HCT116 (cell line): ENCODE data around the gene VPS45. TPM values are rescaled to one million over a fixed set of nuclear protein-coding genes. Genes with fewer than 3 reads are reported as not detected.

Experiments
- ATAC-seq: fragments of 200-7000 bp; cut with Tn5 transposase; 2 replicates; pipeline ENCODE4 v1.9.1; 2020; ENCODE audit warnings: mild to moderate bottlenecking, moderate library complexity
- BruUV-seq: library from RNA; stranded (reverse); fragments of 400-500 nt; replicated peaks from 2 replicates; lab custom pipeline; 2021; lab: Mats Ljungman, UMichigan
- CTCF ChIA-PET: fragments of 300-600 bp; sonication (Branson Sonifier 250); formaldehyde crosslinking; loops from one replicate; lab custom pipeline; 2021; ENCODE audit warnings: antibody characterized with exemption; lab: Charles Lee
- POLR2A ChIA-PET: fragments of 300-600, 350-600 bp; sonication (Branson Sonifier 250); formaldehyde crosslinking; loops from one replicate; lab custom pipeline; 2021; ENCODE audit warnings: antibody characterized with exemption; lab: Charles Lee
- RAD21 ChIA-PET, 2 experiments: fragments of 300-600 bp; sonication (Branson Sonifier 250); formaldehyde crosslinking; loops; one replicate each; lab custom pipeline; 2023; ENCODE audit warnings: low total read pairs in 2 of 2; ENCODE audit not compliant: uncharacterized antibody in 2 of 2, unreplicated experiment in 2 of 2, low non-redundant PET in 1 of 2; lab: Charles Lee
- DNase-seq: peaks from one replicate; pipeline ENCODE4 v3.0.0-alpha.2; 2010; ENCODE audit warnings: low read depth, low spot score
- H2AFZ ChIP-seq: fragments of 200-600 bp; shearing (Covaris generic), sonication (generic); 2 replicates; pipeline ENCODE4 v1.6.1; 2017; ENCODE audit warnings: low read depth, mixed run types, mixed read lengths, antibody characterized with exemption, low read length; ENCODE audit not compliant: poor library complexity, severe bottlenecking
- H3K27ac ChIP-seq: 2 replicates; pipeline ENCODE4 v1.5.1; 2012; ENCODE audit warnings: low read depth, low read length
- H3K27me3 ChIP-seq: fragments of 200-600 bp; sonication (generic); 2 replicates; pipeline ENCODE4 v1.6.1; 2016; ENCODE audit warnings: mixed run types, low read length, mixed read lengths; ENCODE audit not compliant: insufficient read depth
- H3K36me3 ChIP-seq, 2 experiments: fragments of 200-500 bp in 1 of 2; fragments of 200-600 bp in 1 of 2; sonication (Bioruptor generic) in 1 of 2; sonication (generic) in 1 of 2; 2 replicates each; pipeline versions ENCODE4 v1.5.1 to v1.6.1; 2014 to 2016; ENCODE audit warnings: low read length in 2 of 2, inconsistent platforms in 1 of 2, mixed read lengths in 1 of 2, mixed run types in 1 of 2; ENCODE audit not compliant: insufficient read depth in 2 of 2, control insufficient read depth in 1 of 2
- H3K4me1 ChIP-seq, 2 experiments: fragments of 200-600 bp in 1 of 2; sonication (generic) in 1 of 2; 2 replicates each; pipeline versions ENCODE4 v1.5.1 to v1.6.1; 2012 to 2017; ENCODE audit warnings: low read length in 2 of 2, inconsistent platforms in 1 of 2, mild to moderate bottlenecking in 1 of 2, mixed read lengths in 1 of 2, mixed run types in 1 of 2, moderate library complexity in 1 of 2; ENCODE audit not compliant: insufficient read depth in 2 of 2, control insufficient read depth in 1 of 2
- H3K4me2 ChIP-seq: fragments of 200-600 bp; sonication (generic); 2 replicates; pipeline ENCODE4 v1.6.1; 2017; ENCODE audit warnings: mixed run types, low read length, mixed read lengths
- H3K4me3 ChIP-seq, 2 experiments: fragments of 200-600 bp in 1 of 2; sonication (generic) in 1 of 2; replicated peaks in 1 of 2; 2 replicates each; pipeline ENCODE4 v1.5.1; 2011 to 2016; ENCODE audit warnings: low read length in 2 of 2, control low read depth in 1 of 2, low read depth in 1 of 2, mild to moderate bottlenecking in 1 of 2, mixed read lengths in 1 of 2, mixed run types in 1 of 2
- H3K79me2 ChIP-seq: fragments of 200-600 bp; sonication (generic); 2 replicates; pipeline ENCODE4 v1.6.1; 2017; ENCODE audit warnings: mild to moderate bottlenecking, mixed run types, low read length, moderate library complexity, mixed read lengths; ENCODE audit not compliant: insufficient read depth
- H3K9ac ChIP-seq: fragments of 200-600 bp; sonication (generic); 2 replicates; pipeline ENCODE4 v1.6.1; 2016; ENCODE audit warnings: low read length, mixed read lengths
- H3K9me2 ChIP-seq: fragments of 200-600 bp; sonication (generic), shearing (Covaris generic); 2 replicates; pipeline ENCODE4 v1.6.1; 2017; ENCODE audit warnings: mixed run types, mild to moderate bottlenecking, moderate library complexity; ENCODE audit not compliant: insufficient read depth
- H3K9me3 ChIP-seq, 2 experiments: fragments of 200-500 bp in 1 of 2; fragments of 200-600 bp in 1 of 2; sonication (Bioruptor generic) in 1 of 2; sonication (generic) in 1 of 2; 2 replicates each; pipeline ENCODE4 v1.6.1; 2014 to 2017; ENCODE audit warnings: low read length in 2 of 2, mixed read lengths in 2 of 2, inconsistent platforms in 1 of 2, low read depth in 1 of 2, mild to moderate bottlenecking in 1 of 2, mixed run types in 1 of 2, moderate library complexity in 1 of 2; ENCODE audit not compliant: control insufficient read depth in 1 of 2, insufficient read depth in 1 of 2
- H4K20me1 ChIP-seq: fragments of 200-600 bp; sonication (generic), shearing (Covaris generic); 2 replicates; pipeline ENCODE4 v1.6.1; 2017; ENCODE audit warnings: mixed run types, mild to moderate bottlenecking, moderate library complexity; ENCODE audit not compliant: insufficient read depth
- CTCF ChIP-seq, 3 experiments: fragments of 200-600 bp in 1 of 3; sonication (generic) in 1 of 3; IDR thresholded peaks in 2 of 3; conservative IDR thresholded peaks in 1 of 3; 2 replicates each; pipeline ENCODE4 v1.5.1; 2012 to 2017; ENCODE audit warnings: low read depth in 2 of 3, low read length in 2 of 3, antibody characterized with exemption in 1 of 3, borderline replicate concordance in 1 of 3, control low read depth in 1 of 3, mild to moderate bottlenecking in 1 of 3, mixed read lengths in 1 of 3, mixed run types in 1 of 3, moderate library complexity in 1 of 3; ENCODE audit not compliant: insufficient read depth in 1 of 3
- EGR1 ChIP-seq: IDR thresholded peaks from 2 replicates; pipeline ENCODE4 v1.6.1; 2012; ENCODE audit warnings: low read depth
- EZH2 ChIP-seq: fragments of 200-600 bp; sonication (generic); IDR thresholded peaks from 2 replicates; pipeline ENCODE4 v1.6.1; 2017; ENCODE audit warnings: antibody characterized with exemption, mixed run types
- POLR2AphosphoS5 ChIP-seq: IDR thresholded peaks from 2 replicates; pipeline ENCODE4 v1.6.1; 2011; ENCODE audit warnings: mild to moderate bottlenecking, low read depth, low read length, moderate library complexity
- RAD21 ChIP-seq: IDR thresholded peaks from 2 replicates; pipeline ENCODE4 v1.6.1; 2012; ENCODE audit warnings: low read depth, mild to moderate bottlenecking
- TCF7L2 ChIP-seq: IDR thresholded peaks from 2 replicates; pipeline ENCODE4 v1.7.0; 2011; ENCODE audit warnings: borderline replicate concordance, inconsistent platforms; ENCODE audit not compliant: insufficient read depth, insufficient read length; ENCODE audit errors: extremely low read depth
- YY1 ChIP-seq: IDR thresholded peaks from 2 replicates; pipeline ENCODE4 v1.6.1; 2011; ENCODE audit warnings: low read length, low read depth, moderate library complexity, mild to moderate bottlenecking; ENCODE audit not compliant: insufficient replicate concordance; ENCODE audit errors: extremely low read depth
- ZFX ChIP-seq: fragments of 450-650 bp; IDR thresholded peaks from 2 replicates; pipeline ENCODE4 v1.6.1; 2017
- intact Hi-C: fragments of 100-400 bp; cut with micrococcal nuclease; formaldehyde crosslinking; loops from 2 replicates; pipeline ENCODE4 v1.10.0; 2022
- total RNA-seq: library from RNA; stranded (reverse); gene quantifications from one replicate; pipeline ENCODE4 v1.2.1, GENCODE V29; 2021; ENCODE audit not compliant: unreplicated experiment
- TF ChIP-seq, protein P1 (sequence below): IDR thresholded peaks from 2 replicates; pipeline ENCODE4 v1.6.1; 2012

The VPS45 gene
- total RNA-seq, 1 experiment from 2014 or later: 28.1 TPM

- H3K36me3 ChIP-seq: 0 out of 4 replicates have a peak, but pooled peaks cover 0 to 3% of the 10 kb centered on the region in 2 experiments
- BruUV-seq: no TSS peak
- intact Hi-C loops: no loop called here
Measured at GRCh38 chr1:150109586-150109985, 42.0 kb downstream of the VPS45 start.

More at GRCh38 chr1:150109586-150109985, 42.0 kb downstream of the VPS45 start:
- CTCF ChIA-PET: no interaction called here
- DNase-seq: no peak
- TF ChIP-seq RAD21: no peak
- TF ChIP-seq POLR2AphosphoS5: no peak
- TF ChIP-seq, protein P1, sequence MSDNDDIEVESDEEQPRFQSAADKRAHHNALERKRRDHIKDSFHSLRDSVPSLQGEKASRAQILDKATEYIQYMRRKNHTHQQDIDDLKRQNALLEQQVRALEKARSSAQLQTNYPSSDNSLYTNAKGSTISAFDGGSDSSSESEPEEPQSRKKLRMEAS: no peak
- no peak for TF ChIP-seq EZH2
- no peak for TF ChIP-seq YY1
- TF ChIP-seq ZFX: no peak
- no peak for TF ChIP-seq EGR1
- TF ChIP-seq TCF7L2: no peak
- no peak for TF ChIP-seq CTCF (IDR thresholded peaks at IDR 0.05 in 2 of 3, conservative IDR thresholded peaks at IDR 0.05 in 1 of 3; ENCODE audit: borderline replicate concordance in 1 of 3, insufficient read depth in 1 of 3, low read depth in 2 of 3, low read length in 2 of 3)
- H3K79me2 ChIP-seq: no peaks in the 10 kb centered on the region
- H3K27me3 ChIP-seq: no peaks in the 10 kb centered on the region
- H3K9me2 ChIP-seq: no peaks in the 10 kb centered on the region
- RAD21 ChIA-PET: no interaction called here
- ATAC-seq: no peak
- no peak overlapping the region for H3K4me2 ChIP-seq
- H3K9ac ChIP-seq: no peak overlapping the region
- no peak overlapping the region for H3K27ac ChIP-seq
- POLR2A ChIA-PET: no interaction called here
- no peaks in the 10 kb centered on the region for H3K4me1 ChIP-seq
- no peaks in the 10 kb centered on the region for H4K20me1 ChIP-seq
- H2AFZ ChIP-seq: no peak overlapping the region
- no peaks in the 10 kb centered on the region; a peak in 1 of 4 replicates for H3K9me3 ChIP-seq
- H3K4me3 ChIP-seq: no peak overlapping the region
